HPDE6-E6E7 (cell line): ENCODE results near the gene LOC101059915.

Experiments
- DNase-seq: peaks from one replicate; pipeline ENCODE4 v3.0.0; 2011; ENCODE audit warnings: missing footprints; ENCODE audit errors: extremely low spot score

LOC101059915 gene

GRCh38 chrX:71667328-71668247, at the start of gene LOC101059915:
Gene LOC101059915 (plus strand): TSS chrX:71667546.
- no peak for DNase-seq

- DNase-seq = no peak
Observed at GRCh38 chrX:71617742-71618141, 49.6 kb upstream of the LOC101059915 start.

- DNase-seq = no peak
Observed at GRCh38 chrX:71618303-71618721, 49.0 kb upstream of the LOC101059915 start, which contains the start of gene CXCR3. Gene CXCR3 (minus strand): TSS chrX:71618511. CDS start chrX:71618449, 62 bp downstream.

DNA sequence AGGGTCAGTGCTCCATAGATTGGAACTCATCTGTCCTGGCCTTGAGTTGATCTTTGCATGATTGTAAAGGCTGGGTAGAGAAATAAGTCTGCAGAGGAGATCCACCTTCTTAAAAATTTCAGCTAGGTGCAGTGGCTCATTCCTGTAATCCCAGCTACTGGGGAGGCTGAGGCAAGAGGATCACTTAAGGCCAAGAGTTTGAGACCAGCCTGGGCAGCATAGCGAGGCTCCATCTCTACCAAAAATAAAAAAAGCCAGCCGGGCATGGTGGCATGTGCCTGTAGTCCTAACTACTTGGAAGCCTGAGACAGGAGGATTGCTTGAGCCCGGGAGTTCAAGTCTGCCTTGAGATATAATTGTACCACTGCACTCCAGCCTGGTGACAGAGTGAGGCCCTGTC, 48.6 kb upstream of the LOC101059915 start:
- no peak for DNase-seq

DNA sequence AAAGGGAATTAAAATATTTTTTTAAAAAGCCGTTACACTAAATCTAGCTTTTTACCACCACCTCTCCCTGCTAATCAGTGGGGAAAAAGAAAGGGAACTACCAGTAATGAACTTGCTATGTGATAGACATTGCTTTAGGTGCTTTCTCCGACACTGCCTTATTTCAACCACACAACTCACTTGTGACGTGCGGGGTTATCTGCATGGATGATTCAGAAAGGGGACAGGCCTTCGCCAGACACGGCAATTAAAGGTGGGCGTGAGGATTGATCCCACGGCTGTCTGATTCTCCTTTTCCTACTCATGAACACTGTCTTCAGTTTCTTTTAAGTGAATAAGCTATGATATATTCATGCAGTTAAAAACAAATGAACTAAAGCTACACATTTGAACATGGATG, 48.2 kb upstream of the LOC101059915 start:
- no peak for DNase-seq

- no peak for DNase-seq
Observed at GRCh38 chrX:71619986-71620385, 47.4 kb upstream of the LOC101059915 start.

DNA sequence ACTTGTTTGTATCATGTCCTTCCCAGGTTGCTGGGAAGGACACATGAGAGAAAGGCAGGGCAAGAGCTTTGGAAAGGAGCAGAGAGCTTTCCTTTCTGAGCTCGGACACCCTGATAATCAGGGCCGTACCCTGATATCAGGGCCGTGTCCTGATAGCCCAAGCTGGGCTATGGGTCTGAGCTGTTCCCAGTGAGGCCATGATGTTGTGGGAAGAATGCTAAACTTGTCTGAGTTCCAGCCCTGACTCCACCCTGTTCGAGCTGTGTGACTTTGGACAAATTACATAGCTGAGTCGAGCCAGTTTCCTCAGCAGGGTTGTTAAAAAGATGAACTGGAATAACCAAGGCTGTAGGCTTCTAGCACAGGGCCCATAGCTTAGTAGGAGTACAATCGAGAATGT, 45.7 kb upstream of the LOC101059915 start:
- DNase-seq = no peak

- no peak for DNase-seq
Observed at GRCh38 chrX:71622032-71622575, 45.2 kb upstream of the LOC101059915 start.

- DNase-seq = peak; percentile 52
Observed at GRCh38 chrX:71622576-71623450, 44.5 kb upstream of the LOC101059915 start.

DNA sequence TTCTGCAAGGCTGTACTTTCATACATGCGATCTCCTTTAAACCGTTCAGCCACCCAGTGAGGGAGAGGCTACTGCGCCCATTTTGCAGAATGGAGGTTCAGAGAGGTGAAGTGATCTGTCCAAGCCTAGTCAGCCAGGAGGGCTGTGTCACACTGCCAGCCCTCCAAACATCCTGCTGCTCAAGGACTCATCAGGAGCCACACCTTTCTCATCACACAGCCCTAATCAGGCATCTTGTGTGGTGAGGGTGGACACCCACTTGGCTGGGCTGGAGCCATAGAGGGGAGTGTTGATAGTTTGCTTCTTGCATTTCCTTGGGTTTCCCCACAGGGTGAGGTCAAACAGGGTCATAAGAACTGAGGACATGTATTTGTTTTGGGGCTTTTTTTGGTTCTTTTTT, 43.6 kb upstream of the LOC101059915 start:
- DNase-seq = no peak

DNA sequence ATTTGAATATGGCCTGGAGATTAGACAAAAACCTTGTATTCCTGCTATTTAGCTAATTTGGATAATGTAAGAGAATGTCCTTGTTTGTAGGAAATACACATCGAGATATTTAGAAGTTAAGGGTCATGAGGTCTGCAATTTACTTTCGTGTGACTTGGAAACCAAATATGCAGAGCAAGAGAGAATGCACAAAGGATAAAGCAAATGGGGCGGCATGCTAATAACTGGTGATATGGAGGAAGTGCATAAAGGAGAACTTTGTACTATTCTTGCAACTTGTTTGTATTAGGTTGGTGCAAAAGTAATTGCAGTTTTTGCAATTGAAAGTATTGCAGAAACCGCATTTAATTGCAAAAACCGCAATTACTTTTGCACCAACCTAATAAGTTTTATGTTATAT, 41.9 kb upstream of the LOC101059915 start:
- no peak for DNase-seq

GRCh38 chrX:71626576-71626975, 40.8 kb upstream of the LOC101059915 start:
- DNase-seq = no peak

DNA sequence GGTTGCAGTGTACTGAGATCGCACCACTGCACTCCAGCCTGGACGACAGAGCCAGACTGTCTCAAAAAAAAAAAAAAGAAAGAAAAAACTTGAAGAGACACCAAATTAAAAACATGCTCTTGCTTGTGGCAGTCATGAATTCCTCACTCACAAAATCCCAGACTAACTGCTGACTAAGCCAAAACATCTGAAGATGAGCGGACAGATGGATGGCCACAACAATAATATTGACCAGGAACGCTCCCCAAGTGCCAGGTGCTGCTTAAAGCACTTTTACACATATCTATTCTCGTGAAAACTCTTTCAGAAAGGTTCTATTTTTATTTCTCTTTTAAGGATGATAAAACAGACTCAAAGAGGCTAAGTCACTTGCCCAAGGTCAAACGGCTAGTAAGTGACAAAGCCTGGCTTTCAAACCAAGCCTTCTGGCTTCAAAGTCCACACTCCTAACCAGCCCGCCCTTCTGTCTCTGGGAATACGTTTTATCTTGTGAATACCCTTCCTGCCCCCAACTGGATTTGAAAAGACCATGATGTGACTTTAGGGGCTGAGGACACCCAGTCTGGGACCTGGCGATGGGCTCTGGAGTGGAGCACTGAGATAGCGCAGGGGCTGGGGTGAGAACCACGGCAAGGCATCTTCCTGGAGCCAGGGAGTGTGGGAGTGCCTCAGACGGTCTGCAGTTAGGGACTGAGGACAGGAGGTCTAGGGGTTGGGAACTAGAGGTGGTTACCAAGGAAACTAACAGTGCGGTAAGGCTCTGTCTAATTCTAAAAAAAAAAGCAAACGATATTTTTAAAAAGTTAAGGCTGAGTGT, 39.5 kb upstream of the LOC101059915 start:
- no peak for DNase-seq

- DNase-seq = no peak
Observed at GRCh38 chrX:71629467-71629866, 37.9 kb upstream of the LOC101059915 start.

DNA sequence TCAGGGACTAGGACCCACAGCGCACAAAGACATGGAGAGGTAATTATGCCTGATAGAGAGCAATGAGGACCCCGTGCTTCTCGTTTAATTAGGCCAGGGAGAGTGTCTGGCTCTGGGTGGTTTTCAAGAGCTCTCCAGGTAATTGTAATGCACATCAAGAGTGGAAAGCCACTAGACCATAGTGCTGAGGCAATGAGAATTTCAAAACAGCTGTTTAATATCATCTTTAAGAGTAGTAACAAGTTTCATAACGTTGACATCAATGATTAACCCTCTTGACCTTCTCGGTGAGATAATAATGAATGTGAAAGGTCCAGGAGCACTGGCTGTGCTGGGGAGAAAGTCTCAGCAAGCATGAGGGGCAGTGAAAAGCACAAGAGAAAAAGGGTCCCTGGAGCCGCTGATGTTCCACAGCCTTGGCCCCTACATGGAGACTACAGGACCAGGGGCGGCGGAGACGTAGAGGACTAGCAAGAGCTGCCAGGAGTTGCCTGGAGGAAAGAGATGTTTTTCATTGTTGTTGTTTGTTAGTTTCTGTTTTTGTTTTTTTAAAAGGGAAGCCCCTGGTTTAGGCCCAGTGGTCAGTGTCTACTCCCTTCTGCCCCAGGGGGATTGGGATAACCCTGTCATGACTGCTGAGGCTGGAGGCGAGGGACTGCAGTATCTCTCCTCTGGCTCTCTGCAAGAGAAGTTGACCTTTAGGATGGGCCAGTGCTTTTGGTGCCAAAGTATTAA, 34.3 kb upstream of the LOC101059915 start:
- DNase-seq = no peak

DNA sequence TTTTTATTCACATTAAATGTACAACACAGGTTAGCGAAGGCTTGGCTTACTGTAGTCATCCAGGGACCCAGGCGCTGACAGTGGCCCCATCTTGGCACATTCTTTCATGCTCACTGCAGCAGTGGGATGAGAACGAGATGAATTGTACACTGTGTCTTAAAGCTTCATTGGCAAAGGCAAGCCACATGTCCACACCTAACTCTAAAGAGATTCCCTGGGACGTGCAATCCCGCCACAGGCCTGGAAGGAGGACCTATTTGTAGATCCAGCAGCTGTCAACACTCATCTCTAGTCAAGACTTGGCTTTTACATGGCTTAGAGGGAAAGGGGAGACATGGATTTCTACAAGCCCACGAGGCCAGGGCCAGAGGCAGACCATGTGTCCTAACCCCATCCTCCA, 33.0 kb upstream of the LOC101059915 start:
- no peak for DNase-seq

DNA sequence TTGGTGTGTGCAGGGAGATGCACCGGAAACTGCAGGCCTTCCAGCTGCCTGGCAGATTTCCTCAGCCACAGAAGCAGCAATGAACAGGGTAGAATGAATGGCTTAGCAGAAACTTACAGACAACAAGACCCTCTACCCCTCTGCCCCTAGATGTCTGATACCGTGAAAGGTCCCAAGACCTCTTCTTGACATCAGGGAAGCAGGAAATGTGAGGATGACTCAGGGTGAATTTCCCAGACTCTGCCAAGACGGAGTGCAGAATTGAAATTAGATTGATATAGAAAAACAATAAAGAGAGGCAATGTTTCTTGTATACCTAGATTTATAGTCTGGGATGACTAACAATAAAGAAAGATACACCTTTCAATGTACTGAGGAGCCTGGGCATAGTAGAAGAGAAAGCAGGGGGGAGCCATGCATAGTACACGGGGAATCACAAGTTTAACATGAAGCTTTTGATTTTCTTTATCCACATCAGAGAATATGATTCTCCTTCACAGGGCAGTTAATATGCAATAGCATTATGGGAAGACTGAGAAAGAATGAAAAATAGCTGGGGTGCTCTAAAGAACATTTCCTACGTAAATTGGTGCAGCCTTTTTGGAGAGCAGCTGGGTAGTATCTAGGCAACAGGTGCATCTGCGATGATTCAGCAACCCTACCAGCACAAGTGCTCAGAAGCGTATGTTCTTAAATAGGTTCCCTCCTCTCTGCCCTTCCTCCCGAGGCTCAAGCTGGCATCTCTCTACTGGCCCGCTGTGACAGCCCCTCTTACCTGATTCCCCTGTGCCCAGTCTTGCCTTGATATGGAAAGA, 30.7 kb upstream of the LOC101059915 start:
- no peak for DNase-seq

GRCh38 chrX:71637253-71637618, 30.1 kb upstream of the LOC101059915 start:
- no peak for DNase-seq

- DNase-seq = no peak
Observed at GRCh38 chrX:71637848-71638247, 29.5 kb upstream of the LOC101059915 start.

DNA sequence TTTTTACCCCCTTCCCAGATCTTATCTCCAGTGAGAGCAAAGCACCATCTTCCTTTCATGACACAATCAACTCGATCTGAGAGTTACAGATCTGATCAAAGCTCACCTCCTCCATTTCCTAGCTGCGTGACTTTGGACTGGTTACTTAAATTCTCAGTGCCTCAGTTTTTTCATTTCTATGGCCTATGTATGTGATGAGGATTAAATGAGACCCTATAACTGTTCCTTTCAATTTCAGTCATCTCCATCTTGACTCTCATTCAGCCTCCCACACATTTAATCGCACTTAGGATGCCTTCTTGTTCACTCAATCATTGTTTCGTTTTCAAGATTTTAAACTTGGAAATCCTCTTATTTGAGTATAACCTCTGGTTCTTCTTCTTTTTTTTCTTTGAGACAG, 28.9 kb upstream of the LOC101059915 start:
- DNase-seq = no peak
